HG03097 (cell line): ENCODE data around the gene ANKFN1.

Source experiments
- ATAC-seq: cut with Tn5 transposase; IDR thresholded peaks from one replicate; pipeline ENCODE4 v1.9.1; 2021; ENCODE audit not compliant: unreplicated experiment, low FRiP score

Gene ANKFN1

DNA sequence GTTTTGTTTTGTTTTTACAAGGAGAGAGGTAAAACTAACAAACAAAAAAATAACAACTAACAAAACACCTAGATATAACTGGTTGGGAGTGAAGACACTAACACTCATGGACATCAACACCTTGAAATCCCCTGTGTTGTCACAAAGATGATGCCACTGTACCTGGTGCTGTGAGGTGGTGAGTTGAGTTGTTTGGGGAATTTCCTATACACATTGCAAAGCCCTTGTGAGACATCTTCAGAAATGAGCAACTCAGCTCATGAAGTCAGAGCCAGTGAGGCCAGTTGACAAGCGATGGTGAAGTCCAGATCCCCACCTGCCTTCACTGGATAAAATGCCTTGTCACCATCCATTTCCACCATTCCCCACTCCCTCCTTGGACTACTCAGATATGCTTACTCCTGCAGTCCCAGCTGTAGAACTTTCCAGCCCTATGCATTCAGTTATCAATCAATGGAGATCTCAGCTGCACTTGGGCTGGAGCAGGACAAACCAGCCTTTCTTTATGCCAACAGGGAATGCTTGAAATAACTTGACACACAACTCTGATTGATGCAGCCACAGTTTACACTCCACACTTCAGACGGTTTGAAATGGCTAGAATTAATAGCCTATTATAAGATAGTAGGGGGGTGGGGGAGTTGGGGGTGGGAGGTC lies 22.2 kb downstream of the ANKFN1 start:
- no peak for ATAC-seq

DNA sequence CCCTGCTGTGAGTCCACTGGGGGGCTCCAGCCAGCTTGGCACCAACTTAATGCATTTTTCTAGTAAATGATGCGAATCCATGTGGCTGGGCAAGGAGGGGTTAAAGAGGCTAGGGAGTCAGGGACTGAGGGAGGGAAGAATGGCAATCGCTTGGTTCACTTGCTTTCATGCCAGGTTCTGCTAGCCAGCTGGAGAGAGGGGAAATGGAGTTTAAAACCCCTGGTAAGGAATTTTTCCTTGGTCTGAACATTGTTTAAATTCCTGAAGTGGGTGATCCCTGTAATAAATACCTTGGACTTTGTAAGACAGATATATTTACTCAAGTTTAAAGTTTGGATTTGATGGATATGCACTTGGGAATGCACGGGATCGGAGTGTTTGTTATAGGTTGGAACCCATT lies 22.8 kb downstream of the ANKFN1 start:
- no peak for ATAC-seq

DNA sequence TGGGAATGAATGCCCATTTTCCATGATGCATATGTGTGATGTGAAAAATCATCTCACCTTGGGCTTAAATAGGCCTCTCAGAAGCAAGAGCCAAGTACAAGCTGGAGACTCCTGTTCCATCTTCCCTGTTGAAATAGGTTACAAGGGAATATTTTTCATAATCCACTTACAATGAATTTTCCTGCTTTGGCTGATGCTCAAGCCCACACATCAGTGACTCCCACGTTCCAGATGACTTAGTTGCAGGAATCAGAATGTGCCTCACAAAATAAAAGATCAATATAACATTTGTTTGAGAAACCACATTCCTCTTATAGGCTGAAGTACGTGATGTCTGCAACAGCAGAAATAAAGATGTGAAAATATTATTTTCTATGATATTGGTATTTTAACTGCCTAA lies 24.1 kb downstream of the ANKFN1 start:
- no peak for ATAC-seq

DNA sequence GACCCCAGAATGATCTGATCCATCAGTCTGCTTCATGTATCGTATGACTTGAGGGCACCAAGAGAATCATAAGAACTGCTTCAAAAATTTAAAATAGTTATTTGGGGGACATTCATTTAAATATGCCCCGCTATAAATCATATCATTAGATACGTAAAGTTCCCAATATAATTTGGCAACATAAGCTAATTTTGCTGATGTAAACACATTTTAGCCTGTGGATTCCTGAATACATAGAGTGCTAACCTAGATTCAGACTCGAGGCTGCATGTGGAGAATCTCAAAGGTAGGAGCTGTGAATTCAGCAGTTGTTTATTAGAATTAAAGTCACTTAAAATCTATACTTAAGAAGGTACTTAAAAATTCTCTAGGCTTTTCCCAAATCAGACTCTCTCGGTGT lies 24.9 kb downstream of the ANKFN1 start:
- ATAC-seq, result no peak

DNA sequence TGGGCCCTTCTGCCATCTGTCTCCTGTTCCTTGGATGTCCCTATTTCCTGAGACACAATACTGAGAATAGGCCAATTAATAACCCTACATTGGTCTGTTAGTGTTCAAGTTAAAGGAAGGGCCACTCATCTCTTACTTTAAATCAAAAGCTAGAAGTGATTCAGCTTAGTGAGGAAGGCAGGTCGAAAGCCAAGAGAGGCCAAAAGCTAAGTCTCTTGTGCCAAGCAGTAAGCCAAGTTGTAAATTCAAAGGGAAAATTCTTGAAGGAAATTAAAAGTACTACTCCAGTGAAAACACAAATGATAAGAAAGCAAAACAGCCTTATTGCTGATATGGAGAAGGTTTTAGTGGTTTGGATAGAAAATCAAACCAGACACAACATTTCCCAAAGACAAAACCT lies 28.8 kb downstream of the ANKFN1 start:
- ATAC-seq, result no peak

DNA sequence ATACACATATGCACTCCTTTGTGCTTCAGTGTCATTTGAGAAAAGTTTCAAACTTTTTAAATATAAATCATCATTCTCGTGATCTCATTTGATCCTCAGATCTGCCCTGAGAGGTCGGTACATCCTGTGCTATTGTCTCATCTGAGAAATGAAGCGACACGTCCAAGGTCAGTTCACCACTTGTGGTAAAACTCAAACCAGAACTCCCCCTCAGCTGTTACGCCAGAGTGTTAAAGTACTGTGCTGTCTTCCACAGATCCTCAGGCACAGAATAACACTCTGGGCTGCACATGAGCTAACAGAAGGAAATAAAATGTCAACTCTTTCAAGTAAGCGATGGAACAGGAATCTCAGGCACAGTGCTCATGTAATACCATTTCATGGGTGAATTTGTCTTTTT lies 31.4 kb downstream of the ANKFN1 start:
- ATAC-seq, result no peak

DNA sequence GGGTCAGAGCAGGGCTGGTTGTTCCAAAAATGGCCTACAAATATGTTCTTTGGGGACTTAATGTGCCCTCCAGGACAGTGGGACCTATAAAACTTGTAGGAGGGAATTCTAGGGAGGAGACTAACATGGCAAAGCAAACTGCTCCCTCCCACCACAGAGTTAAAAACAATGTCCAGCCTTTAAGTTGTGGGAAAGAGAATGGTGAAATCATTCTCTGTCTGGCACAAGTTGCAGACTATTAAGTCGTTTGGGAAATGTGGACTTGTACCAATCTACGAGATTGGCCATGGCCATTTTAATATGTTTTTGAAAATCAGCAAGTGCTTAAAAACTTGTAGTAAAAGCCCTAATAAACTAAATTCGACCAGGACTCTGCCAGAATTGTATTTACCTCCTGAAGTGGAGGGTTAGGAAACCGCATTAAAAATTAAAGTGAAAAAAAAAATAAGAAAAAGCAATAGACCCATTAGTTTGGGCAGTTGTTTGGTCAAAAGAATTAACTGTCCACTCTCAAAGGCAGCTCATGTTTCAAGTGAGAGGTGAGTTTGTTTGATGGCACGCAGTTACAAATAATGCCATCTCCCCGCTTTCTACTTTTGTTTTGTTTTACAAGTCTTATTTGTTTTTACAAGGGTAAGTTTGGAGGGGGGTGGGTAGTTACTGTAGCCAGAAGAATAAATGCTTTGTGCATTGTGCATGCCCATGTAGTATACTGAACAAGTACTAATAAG lies 32.4 kb downstream of the ANKFN1 start:
- ATAC-seq, result no peak

DNA sequence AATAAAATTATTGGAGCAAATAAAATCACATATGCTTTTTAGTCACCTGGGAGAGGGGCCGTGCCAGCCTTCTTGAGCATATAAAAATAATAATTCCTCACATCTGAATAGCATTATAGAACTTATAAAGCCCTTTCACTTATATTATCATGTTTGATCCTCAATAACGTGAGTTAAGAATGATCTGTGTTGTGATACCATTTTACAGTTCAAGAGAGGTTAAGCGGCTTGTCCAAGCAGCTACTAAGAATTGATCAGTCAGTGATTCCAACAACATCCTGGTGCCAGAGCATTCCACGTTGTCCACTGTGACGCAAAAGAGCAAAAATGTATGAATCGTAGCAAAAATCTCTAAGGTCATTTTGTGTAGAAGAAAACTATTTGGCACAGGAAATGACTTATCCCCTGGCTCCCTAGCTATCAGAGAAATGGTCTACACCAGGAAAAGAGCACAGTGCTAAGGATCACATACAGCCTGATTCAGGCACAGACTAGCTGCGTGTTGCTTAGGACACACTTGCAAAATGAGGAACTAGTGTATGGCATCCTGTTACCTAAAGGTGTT lies 33.0 kb downstream of the ANKFN1 start:
- ATAC-seq, result no peak

DNA sequence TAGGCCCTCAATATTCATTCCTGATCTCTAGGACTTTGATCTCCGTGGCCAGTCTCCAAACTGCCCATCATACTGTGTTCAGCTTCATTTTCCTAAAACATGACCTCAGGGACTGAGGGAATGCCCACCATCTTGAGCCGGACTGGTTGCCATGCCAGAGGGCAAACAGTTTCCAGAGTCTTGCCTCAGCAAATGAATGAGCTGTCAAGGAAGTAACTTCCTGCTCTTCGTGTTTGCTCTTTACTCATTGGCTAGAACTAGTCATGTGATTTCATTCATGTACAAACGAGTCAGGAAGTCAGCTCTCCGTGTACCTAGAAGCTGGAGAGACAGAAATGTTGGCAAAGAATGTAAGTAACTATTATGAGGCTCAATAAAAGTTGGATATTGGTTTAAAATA lies 50.2 kb downstream of the ANKFN1 start:
- no peak for ATAC-seq

DNA sequence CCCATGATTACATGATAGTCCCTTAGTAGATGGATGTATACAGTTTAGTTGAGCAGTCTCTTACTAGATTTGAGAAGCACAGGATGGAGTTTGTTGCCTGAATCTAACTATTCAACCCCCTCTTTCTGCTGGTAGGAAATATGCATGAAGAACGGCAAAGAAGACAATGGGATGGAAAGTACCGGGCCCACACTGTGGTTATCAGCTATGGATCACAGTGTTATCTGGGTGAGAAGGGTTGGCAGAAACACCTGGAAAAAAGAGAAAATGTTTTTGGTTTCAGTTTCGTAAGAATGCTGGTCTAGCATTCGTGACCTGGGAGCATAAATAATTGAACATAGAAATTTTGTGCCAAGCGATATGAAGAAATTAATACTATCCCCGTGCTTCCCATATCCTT lies 53.1 kb downstream of the ANKFN1 start:
- ATAC-seq, result no peak

DNA sequence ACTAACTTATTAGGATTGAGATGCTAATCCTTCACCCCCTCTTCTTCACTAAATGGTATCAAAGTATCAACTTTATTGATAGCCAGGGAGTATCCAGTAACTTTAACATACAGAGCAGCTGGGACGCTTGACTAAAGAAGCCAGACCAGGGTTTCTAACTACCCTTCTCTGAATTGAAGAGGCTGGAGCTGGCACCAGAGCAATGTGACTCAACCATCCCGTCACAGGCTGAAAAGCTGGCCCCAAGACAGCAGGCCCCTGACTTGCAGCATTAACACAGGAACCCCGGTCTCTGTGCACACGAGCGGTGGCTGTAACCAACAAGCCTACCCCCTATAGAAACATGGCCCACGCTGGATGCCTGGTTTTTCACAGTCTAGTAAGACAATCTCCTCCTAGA lies 59.8 kb downstream of the ANKFN1 start:
- ATAC-seq, result no peak

DNA sequence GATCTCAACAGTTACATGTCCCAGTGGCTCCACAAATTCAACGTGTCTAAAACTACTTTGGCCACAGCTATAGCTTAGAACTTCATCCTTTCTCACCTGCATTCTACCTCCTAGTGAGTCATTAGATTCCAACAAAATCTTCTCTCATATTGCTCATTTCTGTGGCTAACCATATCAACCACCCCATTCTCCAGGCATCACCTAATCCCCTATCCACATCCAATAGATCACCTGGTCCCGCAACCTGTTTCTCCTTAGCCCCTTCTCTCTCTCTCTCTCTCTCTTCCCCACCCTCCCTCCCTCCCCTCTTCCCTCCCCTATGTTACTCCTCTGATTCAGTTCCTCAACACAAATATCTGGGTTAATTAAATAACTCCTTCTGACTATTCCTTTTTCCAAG lies 64.6 kb downstream of the ANKFN1 start:
- ATAC-seq, result no peak

DNA sequence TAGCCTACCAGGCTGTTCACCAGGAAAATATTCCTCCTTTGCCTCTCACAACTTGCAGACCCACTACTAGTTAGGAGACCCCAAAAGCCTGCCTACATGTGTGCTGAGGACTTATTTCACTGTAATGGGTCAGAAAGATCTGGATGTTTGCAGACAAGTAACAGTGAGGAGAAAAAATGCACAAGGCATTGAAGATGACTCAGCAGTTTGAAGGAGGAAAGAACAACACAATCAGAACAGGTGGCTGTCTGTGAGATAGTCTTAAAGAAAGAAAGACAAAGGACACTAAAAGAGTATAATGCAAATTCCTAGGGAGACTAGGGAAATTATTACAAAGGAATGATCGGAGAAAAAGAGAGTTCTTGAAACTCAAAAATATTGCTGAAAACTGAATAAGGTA lies 69.0 kb downstream of the ANKFN1 start:
- no peak for ATAC-seq

DNA sequence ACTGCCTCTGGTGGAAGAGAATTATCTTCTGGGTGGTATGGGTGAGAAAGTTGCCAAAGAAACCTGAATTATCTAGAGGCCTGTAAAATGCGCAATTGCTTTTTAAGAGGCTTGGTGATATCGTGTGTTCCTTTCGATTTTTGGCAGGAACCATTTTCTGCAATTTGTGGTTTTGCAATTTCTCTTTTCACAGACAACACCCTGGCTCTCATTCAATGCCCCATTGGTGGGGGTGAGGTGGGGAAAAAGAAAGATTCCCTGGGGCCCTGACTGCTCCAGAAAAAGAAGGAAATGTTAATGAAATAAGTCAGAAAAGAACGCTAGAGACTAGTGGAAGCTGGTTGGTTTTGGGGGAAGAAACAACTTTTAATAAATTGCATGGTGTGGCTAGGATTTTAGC lies 77.4 kb downstream of the ANKFN1 start:
- no peak for ATAC-seq

DNA sequence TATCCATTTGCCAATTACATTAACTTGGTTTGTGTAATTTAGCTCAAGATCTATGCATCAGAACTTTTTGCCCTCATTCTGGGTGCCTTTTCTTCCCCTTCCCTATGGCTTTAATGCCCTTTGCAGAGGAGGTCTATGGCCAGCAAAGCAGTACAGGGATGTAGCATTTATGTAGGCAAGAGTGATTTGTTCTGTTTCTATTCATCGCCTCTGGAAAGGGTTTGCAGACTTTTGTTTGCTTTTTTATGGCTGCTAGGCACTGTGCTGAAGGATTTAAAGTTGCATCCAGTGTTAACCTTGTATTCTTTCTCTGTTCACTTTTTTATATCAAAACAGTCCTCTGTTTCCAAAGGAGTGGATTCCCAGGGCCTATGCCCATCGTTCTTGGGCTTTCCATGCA lies 78.0 kb downstream of the ANKFN1 start:
- ATAC-seq, result no peak

DNA sequence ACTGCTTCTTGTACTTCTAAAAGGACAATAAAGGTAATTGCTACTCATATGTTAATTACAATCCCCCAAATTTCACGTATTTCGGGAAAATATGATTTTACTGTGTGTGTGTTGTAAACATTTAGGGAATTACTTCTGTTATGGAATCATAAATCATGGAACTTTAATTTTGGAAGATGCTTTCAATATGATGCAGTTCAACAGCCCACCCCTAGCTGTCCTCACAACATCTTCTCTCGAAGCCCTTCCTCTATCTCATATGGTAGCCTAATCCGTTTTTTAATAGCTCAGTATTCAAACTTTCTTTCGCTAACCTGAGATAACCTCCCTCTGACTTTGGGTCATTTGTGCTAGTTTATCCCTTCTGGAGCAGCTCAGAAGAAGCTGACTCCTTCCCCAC lies 78.4 kb downstream of the ANKFN1 start:
- ATAC-seq, result no peak

DNA sequence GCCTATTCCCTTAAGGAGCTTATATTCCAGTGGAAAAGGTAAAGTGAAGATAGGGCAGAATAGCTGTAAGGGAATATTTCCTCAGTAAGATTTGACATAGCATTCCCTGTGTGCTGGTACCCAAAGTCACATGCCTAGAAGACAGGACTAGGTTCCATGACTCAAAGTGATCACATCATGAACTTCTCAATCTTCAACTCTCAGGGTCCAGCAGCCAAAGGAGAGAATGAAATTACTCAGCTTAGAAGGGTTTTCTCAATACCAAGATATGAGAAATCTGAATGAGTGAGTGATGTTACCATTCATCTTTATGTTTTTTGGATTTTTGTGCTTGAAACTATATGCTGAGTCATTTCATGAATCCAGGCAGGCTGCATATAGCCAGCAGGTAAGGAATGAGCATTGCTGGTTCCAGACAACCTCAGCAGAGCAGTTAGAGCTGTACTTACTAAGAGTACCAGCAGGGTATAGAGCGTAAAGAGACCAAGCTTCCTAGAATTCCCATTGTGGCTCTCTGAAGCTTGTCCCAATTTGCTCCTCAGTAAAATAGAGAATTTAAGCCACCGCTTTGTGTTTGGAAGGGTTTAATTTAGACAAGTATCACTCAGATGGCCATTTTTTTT lies 91.1 kb downstream of the ANKFN1 start:
- no peak for ATAC-seq

DNA sequence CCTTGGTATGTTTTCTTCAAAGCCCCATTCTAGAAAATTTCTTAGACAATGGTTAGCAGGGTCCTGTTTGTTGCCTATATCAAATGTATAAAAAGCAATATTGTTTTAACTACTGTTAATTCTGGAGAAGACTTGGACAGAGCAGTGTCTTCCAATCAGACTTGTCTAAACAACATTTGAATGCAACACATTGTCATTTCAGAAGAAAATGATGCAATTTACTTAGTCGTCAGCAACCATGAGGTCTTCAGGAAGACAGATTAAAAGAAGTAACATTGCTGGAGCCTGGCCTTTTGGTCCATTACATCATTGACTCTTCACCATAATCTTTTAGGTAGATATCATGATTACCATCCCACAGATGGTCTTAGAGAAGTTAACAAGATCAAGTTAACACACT lies 94.5 kb downstream of the ANKFN1 start:
- no peak for ATAC-seq

DNA sequence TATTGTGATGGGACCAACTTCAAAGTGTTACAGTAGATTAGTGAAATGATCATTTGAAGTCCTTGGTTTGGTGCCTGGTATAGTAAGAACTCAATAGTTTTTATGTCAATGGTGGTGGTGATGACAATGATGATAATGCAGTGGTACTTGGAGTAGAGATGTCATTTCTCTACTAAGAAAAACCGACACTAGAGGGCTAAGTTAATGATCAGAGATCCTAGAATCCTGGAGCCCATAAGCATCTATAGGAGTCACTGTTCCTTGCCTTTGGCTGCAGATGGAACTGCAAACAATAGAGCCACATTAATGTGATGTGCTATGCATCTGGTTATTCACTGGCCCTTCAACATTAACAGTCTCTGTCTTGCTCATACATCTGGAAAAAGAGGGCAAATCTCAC lies 103.8 kb downstream of the ANKFN1 start:
- ATAC-seq, result no peak

DNA sequence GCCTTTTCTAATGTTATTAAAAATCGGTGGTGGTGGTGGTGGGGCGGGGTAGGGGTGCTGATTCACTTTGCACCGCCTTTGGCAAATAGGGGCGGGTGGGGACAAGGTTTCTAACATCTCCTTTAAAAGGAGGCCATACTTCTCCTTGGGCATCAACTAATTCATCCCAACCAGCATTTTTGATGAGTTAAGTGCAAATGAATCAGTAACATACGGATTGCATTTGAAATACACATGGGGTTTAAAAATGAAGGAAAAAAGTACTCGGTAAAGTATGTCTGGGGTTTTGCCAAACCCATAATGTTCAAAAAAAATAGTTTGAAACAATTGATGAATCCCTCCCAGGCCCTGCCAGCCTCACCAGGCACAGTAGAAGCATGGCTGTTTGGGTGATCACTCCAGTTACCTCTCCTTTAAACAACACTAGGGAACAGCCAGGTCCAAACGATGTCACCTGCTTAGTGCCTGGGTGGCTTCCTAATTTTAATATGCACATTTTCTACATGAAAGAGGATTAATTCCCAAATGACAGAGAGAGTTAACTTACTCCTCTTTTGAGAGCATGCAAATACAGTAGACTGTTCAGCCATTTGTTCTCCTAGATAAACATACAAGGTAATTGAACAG lies 107.2 kb downstream of the ANKFN1 start:
- ATAC-seq, result no peak

DNA sequence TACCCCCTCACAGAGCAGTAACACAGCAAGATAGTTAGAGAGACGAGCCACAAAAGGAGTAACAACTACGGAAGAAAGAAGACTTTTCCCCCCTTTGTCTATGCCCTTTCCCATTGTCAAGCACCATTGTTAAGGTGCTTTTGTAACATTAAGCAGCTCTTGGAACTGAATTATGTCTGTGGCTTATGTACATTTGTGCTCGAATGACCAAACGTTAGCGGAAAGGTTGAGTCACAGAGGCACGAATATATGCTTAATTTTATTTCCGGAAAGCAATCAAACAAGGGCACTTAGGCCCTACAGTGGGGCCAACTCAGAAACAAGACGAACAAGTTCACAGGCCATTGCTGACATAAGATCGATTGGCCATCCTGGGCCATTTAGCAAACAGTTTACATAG lies 109.5 kb downstream of the ANKFN1 start:
- no peak for ATAC-seq
